PC-9 (cell line): ENCODE data around the gene C4orf36.

ENCODE experiments used
- CTCF ChIP-seq: fragments of 200-600 bp; sonication (generic); conservative IDR thresholded peaks from 2 replicates; pipeline ENCODE4 v1.6.1; 2017; ENCODE audit warnings: mixed run types, antibody characterized with exemption, mild to moderate bottlenecking, moderate library complexity
- EZH2 ChIP-seq: fragments of 200-600 bp; sonication (generic); IDR thresholded peaks from 2 replicates; pipeline ENCODE4 v1.8.0; 2017; ENCODE audit warnings: antibody characterized with exemption, low read depth

GRCh38 chr4:86910369-86910768 is 18.1 kb upstream of the C4orf36 start:
- TF ChIP-seq CTCF (no peak), EZH2 (no peak)
